Endothelial cell of umbilical vein (primary cell): ENCODE measurements around the gene SORCS2. TPM values are rescaled to one million over a fixed set of nuclear protein-coding genes. Genes with fewer than 3 reads are reported as not detected.

Experiments used
- BruUV-seq: library from RNA; stranded (reverse); fragments of 400-500 nt; replicated peaks from 2 replicates; lab custom pipeline; 2021; lab: Mats Ljungman, UMichigan
- CTCF ChIA-PET: fragments of 300-600, 350-600 bp; sonication (Branson Sonifier 250); formaldehyde crosslinking; loops from one replicate; lab custom pipeline; 2021; ENCODE audit warnings: antibody characterized with exemption, inconsistent platforms; lab: Charles Lee
- POLR2A ChIA-PET: fragments of 300-600, 350-600 bp; sonication (Branson Sonifier 250); formaldehyde crosslinking; loops from one replicate; lab custom pipeline; 2021; ENCODE audit warnings: antibody characterized with exemption, inconsistent platforms; lab: Charles Lee
- DNase-seq: peaks from one replicate; pipeline ENCODE4 v3.0.0-alpha.2; 2011; ENCODE audit warnings: low read depth, low spot score
- FAIRE-seq: peaks from 2 replicates; lab custom pipeline; 2011; peaks lifted over from hg19 to GRCh38; lab: Jason Lieb, UNC
- H2AFZ ChIP-seq: 2 replicates; pipeline ENCODE4 v1.6.0; 2012; ENCODE audit warnings: low read depth, low read length, control low read depth, inconsistent platforms
- H3K27ac ChIP-seq: 2 replicates; pipeline ENCODE4 v1.5.1; 2011; ENCODE audit warnings: low read depth, mild to moderate bottlenecking, control low read depth, low read length, moderate library complexity; ENCODE audit not compliant: insufficient read depth
- H3K27me3 ChIP-seq, 2 experiments: 2 replicates each; pipeline versions ENCODE4 v1.6.0 to v1.6.1; 2011; ENCODE audit warnings: low read length in 2 of 2, mixed read lengths in 1 of 2; ENCODE audit not compliant: control insufficient read depth in 2 of 2, insufficient read depth in 2 of 2
- H3K36me3 ChIP-seq, 2 experiments: 2 replicates in 1 of 2; 3 replicates in 1 of 2; pipeline ENCODE4 v1.5.1; 2011; ENCODE audit warnings: low read length in 2 of 2, mild to moderate bottlenecking in 1 of 2, moderate library complexity in 1 of 2; ENCODE audit not compliant: control insufficient read depth in 2 of 2, insufficient read depth in 2 of 2; ENCODE audit errors: extremely low read depth in 1 of 2
- H3K4me1 ChIP-seq: 3 replicates; pipeline ENCODE4 v1.5.1; 2011; ENCODE audit warnings: mild to moderate bottlenecking, low read length; ENCODE audit not compliant: control insufficient read depth, insufficient read depth; ENCODE audit errors: extremely low read depth
- H3K4me2 ChIP-seq: 2 replicates; pipeline ENCODE4 v1.6.1; 2011; ENCODE audit warnings: low read length, control low read depth, mixed read lengths; ENCODE audit not compliant: insufficient read depth
- H3K4me3 ChIP-seq, 3 experiments: fragments of 200-600 bp in 1 of 3; sonication (generic), shearing (Covaris generic) in 1 of 3; replicated peaks in 1 of 3; 2 replicates each; pipeline ENCODE4 v1.5.1; 2011 to 2016; ENCODE audit warnings: control low read depth in 3 of 3, low read length in 3 of 3, mild to moderate bottlenecking in 2 of 3, inconsistent platforms in 1 of 3, low read depth in 1 of 3, moderate library complexity in 1 of 3; ENCODE audit not compliant: insufficient read depth in 1 of 3
- H3K79me2 ChIP-seq: 2 replicates; pipeline ENCODE4 v1.6.0; 2012; ENCODE audit warnings: low read length, inconsistent platforms; ENCODE audit not compliant: control insufficient read depth, insufficient read depth
- H3K9ac ChIP-seq: replicated peaks from 2 replicates; pipeline ENCODE3; 2011; ENCODE audit warnings: low read length, control low read depth; ENCODE audit not compliant: insufficient read depth; ENCODE audit errors: extremely low read depth
- H3K9me1 ChIP-seq: replicated peaks from 3 replicates; pipeline ENCODE4 v1.6.0; 2011; ENCODE audit warnings: mild to moderate bottlenecking, low read length; ENCODE audit not compliant: control insufficient read depth, insufficient read depth; ENCODE audit errors: extremely low read depth
- H3K9me3 ChIP-seq: replicated peaks from 2 replicates; pipeline ENCODE4 v1.5.1; 2012; ENCODE audit warnings: low read length, inconsistent platforms; ENCODE audit not compliant: control insufficient read depth, insufficient read depth
- H4K20me1 ChIP-seq: replicated peaks from 2 replicates; pipeline ENCODE3; 2011; ENCODE audit warnings: mild to moderate bottlenecking, low read length; ENCODE audit not compliant: control insufficient read depth, insufficient read depth; ENCODE audit errors: extremely low read depth
- EZH2 ChIP-seq: IDR thresholded peaks from 2 replicates; pipeline ENCODE4 v1.6.1; 2012; ENCODE audit warnings: borderline replicate concordance, low read depth, mild to moderate bottlenecking, moderate library complexity, low read length, inconsistent platforms; ENCODE audit not compliant: severe bottlenecking
- MYC ChIP-seq: IDR thresholded peaks from one replicate; pipeline ENCODE4 v1.6.1; 2011; ENCODE audit warnings: mild to moderate bottlenecking, low read depth, low read length
- POLR2AphosphoS5 ChIP-seq: IDR thresholded peaks from 2 replicates; pipeline ENCODE4 v1.6.1; 2012; ENCODE audit warnings: low read depth, mild to moderate bottlenecking, control low read depth, low read length, moderate library complexity; ENCODE audit not compliant: insufficient read depth
- dilution Hi-C: fragments of 300-500 bp; cut with MboI; formaldehyde crosslinking; loops from one replicate; pipeline ENCODE4 v1.15.0; 2019; ENCODE audit warnings: low sequenced_read_pairs; ENCODE audit not compliant: extremely low pct_ligation_motif_present
- intact Hi-C: fragments of 100-400 bp; cut with micrococcal nuclease; formaldehyde crosslinking; loops from one replicate; pipeline ENCODE4 v1.10.0; 2022
- polyA plus RNA-seq, 4 experiments: library from polyadenylated mRNA; depleted of rRNA in 3 of 4; stranded (reverse) in 3 of 4; unstranded in 1 of 4; fragments of >200 nt; gene quantifications; 2 replicates each; pipeline versions ENCODE4 v1.2.1 to v1.2.3, GENCODE V29; 2011 to 2012; ENCODE audit warnings: missing spikeins in 1 of 4
- total RNA-seq: library from RNA; stranded (reverse); gene quantifications from 2 replicates; pipeline ENCODE4 v1.2.3, GENCODE V29; 2021

The SORCS2 gene
- total and polyA plus RNA-seq, 2 donors (not counting 3 experiments of a cell fraction or from before 2014, with no cell fraction given): not detected

GRCh38 chr4:7767526-7767925, 575.2 kb downstream of the SORCS2 start:
- FAIRE-seq (no peak), DNase-seq (no peak)
- ChIA-PET POLR2A (no interaction called here), CTCF (interaction anchor here (1.2 to 2.8 kb wide), 2 partner anchors 10 to 35 kb away, joined by 4 to 10 read pairs; no protein-coding TSS in a partner anchor)
- intact Hi-C loops (no loop called here), dilution Hi-C loops (no loop called here)
- no peak overlapping the region for H3K4me2 ChIP-seq
- no peak overlapping the region for H2AFZ ChIP-seq
- peaks cover 35 to 73% of the 10 kb centered on the region in 2 experiments for H3K36me3 ChIP-seq
- no peaks in the 10 kb centered on the region for H3K27me3 ChIP-seq
- no peaks in the 10 kb centered on the region for H3K9me1 ChIP-seq
- no peaks in the 10 kb centered on the region for H4K20me1 ChIP-seq
- no TSS peak for BruUV-seq
- no peaks in the 10 kb centered on the region for H3K4me1 ChIP-seq
- H3K27ac ChIP-seq: no peak overlapping the region
- no peak overlapping the region for H3K4me3 ChIP-seq
- peaks cover 8% of the 10 kb centered on the region for H3K79me2 ChIP-seq
- H3K9ac ChIP-seq: no peak overlapping the region
- no peaks in the 10 kb centered on the region for H3K9me3 ChIP-seq
- TF ChIP-seq EZH2: no peak

- no peak overlapping the region for H3K9ac ChIP-seq
- no TSS peak for BruUV-seq
- H4K20me1 ChIP-seq: no peaks in the 10 kb centered on the region
- no peaks in the 10 kb centered on the region for H3K9me3 ChIP-seq
- no peak overlapping the region for H2AFZ ChIP-seq
- no peaks in the 10 kb centered on the region for H3K4me1 ChIP-seq
- TF ChIP-seq MYC (no peak), POLR2AphosphoS5 (peak; percentile 2)
- no peak for FAIRE-seq
- no peak overlapping the region for H3K4me3 ChIP-seq
- H3K27ac ChIP-seq: no peak overlapping the region
- dilution Hi-C loops (no loop called here), intact Hi-C loops (no loop called here)
- no peak overlapping the region for H3K4me2 ChIP-seq
- no peaks in the 10 kb centered on the region for H3K9me1 ChIP-seq
- H3K36me3 ChIP-seq: peaks cover 38 to 74% of the 10 kb centered on the region in 2 experiments
- CTCF ChIA-PET: interaction anchor here (0.9 to 2.8 kb wide), 4 partner anchors 10 to 36 kb away, joined by 3 to 10 read pairs (median 4); no protein-coding TSS in a partner anchor
- POLR2A ChIA-PET: no interaction called here
- no peaks in the 10 kb centered on the region for H3K27me3 ChIP-seq
- DNase-seq: no peak
- H3K79me2 ChIP-seq: peaks cover 8% of the 10 kb centered on the region
Observed at GRCh38 chr4:7767966-7768365, 575.6 kb downstream of the SORCS2 start.
